ACC112 (cell line): ENCODE data around the gene WDR35.
A peak's percentile ranks its signal among the peaks of the same experiment; 100 is the strongest.

Experiments used
- H2AFZ ChIP-seq: fragments of 200-600 bp; sonication (generic); one replicate; pipeline ENCODE4 v1.6.0; 2017; ENCODE audit warnings: antibody characterized with exemption, low read length; ENCODE audit not compliant: unreplicated experiment
- H3K27ac ChIP-seq: fragments of 200-600 bp; sonication (generic); 2 replicates; pipeline ENCODE4 v1.5.1; 2014; ENCODE audit warnings: low read depth, mild to moderate bottlenecking, antibody characterized with exemption, low read length, moderate library complexity
- H3K27me3 ChIP-seq: fragments of 200-600 bp; sonication (generic); 2 replicates; pipeline ENCODE4 v1.6.1; 2014; ENCODE audit warnings: mild to moderate bottlenecking, antibody characterized with exemption, low read length, moderate library complexity, mixed read lengths; ENCODE audit not compliant: insufficient read depth
- H3K36me3 ChIP-seq: fragments of 200-600 bp; sonication (generic); 2 replicates; pipeline ENCODE4 v1.6.1; 2016; ENCODE audit warnings: mild to moderate bottlenecking, antibody characterized with exemption, low read length, moderate library complexity, mixed read lengths; ENCODE audit not compliant: insufficient read depth
- H3K4me1 ChIP-seq: fragments of 200-600 bp; sonication (generic); one replicate; pipeline ENCODE4 v1.6.1; 2016; ENCODE audit warnings: low read length, mixed read lengths; ENCODE audit not compliant: insufficient read depth, unreplicated experiment, control insufficient read depth
- H3K4me3 ChIP-seq: fragments of 200-600 bp; sonication (generic); 2 replicates; pipeline ENCODE4 v1.5.1; 2014; ENCODE audit warnings: mild to moderate bottlenecking, low read depth, low read length
- H3K79me2 ChIP-seq: fragments of 200-600 bp; sonication (generic); one replicate; pipeline ENCODE4 v1.6.0; 2016; ENCODE audit warnings: low read length; ENCODE audit not compliant: control insufficient read depth, unreplicated experiment, insufficient read depth

The WDR35 gene

DNA sequence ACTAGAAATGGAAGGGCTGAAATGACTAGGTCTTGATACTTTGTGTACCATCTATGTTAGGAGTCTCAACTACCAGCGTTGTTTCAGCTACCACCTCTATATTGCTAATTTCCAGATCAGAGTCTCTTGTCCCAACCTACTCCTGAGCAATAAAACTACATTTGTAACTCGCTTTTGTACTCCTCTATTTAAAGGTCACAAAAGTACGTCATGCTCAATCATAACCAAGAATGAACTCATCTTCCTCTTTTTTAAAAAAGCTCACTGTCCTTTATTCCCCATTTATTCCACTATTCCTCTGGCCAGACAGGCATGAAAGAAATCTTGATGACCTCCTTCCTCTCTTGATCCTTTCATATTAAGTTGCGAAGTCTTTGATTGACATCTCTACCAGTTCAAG lies 33.8 kb upstream of the WDR35 start:
- no peak overlapping the region for H2AFZ ChIP-seq
- H3K79me2 ChIP-seq, result no peaks in the 10 kb centered on the region
- no peak overlapping the region for H3K27ac ChIP-seq
- peaks cover 23% of the 10 kb centered on the region for H3K36me3 ChIP-seq
- H3K4me3 ChIP-seq, result no peak overlapping the region
- H3K27me3 ChIP-seq, result no peaks in the 10 kb centered on the region
- H3K4me1 ChIP-seq, result no peaks in the 10 kb centered on the region

- H3K27ac ChIP-seq, result no peak overlapping the region
- H3K36me3 ChIP-seq, result peaks cover 9% of the 10 kb centered on the region; the same call in 1 of the 2 replicates
- H3K4me3 ChIP-seq, result no peak overlapping the region
- H3K79me2 ChIP-seq, result no peaks in the 10 kb centered on the region
- H3K27me3 ChIP-seq, result no peaks in the 10 kb centered on the region
- H3K4me1 ChIP-seq, result no peaks in the 10 kb centered on the region
- H2AFZ ChIP-seq, result no peak overlapping the region
Observed at GRCh38 chr2:20021405-20022009, 31.6 kb upstream of the WDR35 start.

DNA sequence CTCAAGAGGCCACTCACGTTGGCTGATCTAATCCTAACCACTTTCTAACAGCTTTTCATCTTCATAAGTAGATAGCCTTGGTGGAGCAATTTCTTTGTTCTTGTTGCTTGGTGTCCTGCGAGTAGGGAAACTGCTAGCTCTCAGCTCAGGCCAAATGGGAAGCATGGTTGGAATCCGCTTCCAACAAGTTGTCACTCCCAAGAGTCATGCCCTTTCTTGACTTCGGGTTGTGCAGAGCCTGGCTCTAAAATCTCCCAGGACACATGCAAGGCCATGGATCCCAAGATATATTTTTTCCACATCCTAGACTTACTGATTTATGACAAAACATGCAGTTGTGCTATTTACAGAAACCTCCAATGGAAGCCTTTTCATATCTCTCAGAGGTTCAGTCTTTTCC lies 29.8 kb upstream of the WDR35 start:
- H3K36me3 ChIP-seq, result peaks cover 9% of the 10 kb centered on the region; the same call in 1 of the 2 replicates
- no peak overlapping the region for H3K4me3 ChIP-seq
- no peak overlapping the region for H2AFZ ChIP-seq
- no peaks in the 10 kb centered on the region for H3K27me3 ChIP-seq
- no peaks in the 10 kb centered on the region for H3K79me2 ChIP-seq
- no peak overlapping the region for H3K27ac ChIP-seq
- no peaks in the 10 kb centered on the region for H3K4me1 ChIP-seq

- no peaks in the 10 kb centered on the region for H3K27me3 ChIP-seq
- H3K36me3 ChIP-seq, result 0 out of 2 replicates have a peak, but pooled peaks cover 4% of the 10 kb centered on the region
- H3K4me3 ChIP-seq, result no peak overlapping the region
- H3K27ac ChIP-seq, result no peak overlapping the region
- no peak overlapping the region for H2AFZ ChIP-seq
- H3K79me2 ChIP-seq, result no peaks in the 10 kb centered on the region
- H3K4me1 ChIP-seq, result no peaks in the 10 kb centered on the region
Observed at GRCh38 chr2:20018601-20019152, 28.8 kb upstream of the WDR35 start.

DNA sequence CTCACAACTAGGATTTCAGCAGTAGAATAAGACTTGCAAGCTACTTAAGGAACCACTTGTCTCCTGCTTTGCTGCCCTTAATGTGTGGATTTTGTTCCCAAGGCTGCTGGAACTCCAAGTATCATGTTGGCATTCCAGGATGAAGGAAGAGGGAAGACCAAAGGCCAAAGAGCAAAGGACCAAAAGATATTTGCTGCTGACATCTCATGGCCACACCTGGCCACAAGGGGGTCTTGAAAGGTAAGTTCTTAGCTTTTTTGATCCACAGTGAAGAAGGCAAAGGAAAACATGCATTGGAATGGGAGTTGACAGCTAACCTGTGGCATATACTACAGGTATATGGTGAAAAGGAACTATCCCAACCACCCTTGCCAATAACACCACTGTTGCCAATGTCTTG lies 26.4 kb upstream of the WDR35 start:
- H3K4me3 ChIP-seq, result no peak overlapping the region
- H3K27me3 ChIP-seq, result no peaks in the 10 kb centered on the region
- no peaks in the 10 kb centered on the region for H3K79me2 ChIP-seq
- H3K36me3 ChIP-seq, result no peaks in the 10 kb centered on the region
- no peak overlapping the region for H3K27ac ChIP-seq
- no peak overlapping the region for H2AFZ ChIP-seq
- peaks cover 11% of the 10 kb centered on the region for H3K4me1 ChIP-seq

GRCh38 chr2:20015482-20016083 lies 25.7 kb upstream of the WDR35 start:
- H3K4me3 ChIP-seq, result no peak overlapping the region
- H3K27ac ChIP-seq, result no peak overlapping the region
- no peak overlapping the region for H2AFZ ChIP-seq
- no peaks in the 10 kb centered on the region for H3K27me3 ChIP-seq
- H3K79me2 ChIP-seq, result no peaks in the 10 kb centered on the region
- H3K36me3 ChIP-seq, result no peaks in the 10 kb centered on the region
- peaks cover 11% of the 10 kb centered on the region for H3K4me1 ChIP-seq

DNA sequence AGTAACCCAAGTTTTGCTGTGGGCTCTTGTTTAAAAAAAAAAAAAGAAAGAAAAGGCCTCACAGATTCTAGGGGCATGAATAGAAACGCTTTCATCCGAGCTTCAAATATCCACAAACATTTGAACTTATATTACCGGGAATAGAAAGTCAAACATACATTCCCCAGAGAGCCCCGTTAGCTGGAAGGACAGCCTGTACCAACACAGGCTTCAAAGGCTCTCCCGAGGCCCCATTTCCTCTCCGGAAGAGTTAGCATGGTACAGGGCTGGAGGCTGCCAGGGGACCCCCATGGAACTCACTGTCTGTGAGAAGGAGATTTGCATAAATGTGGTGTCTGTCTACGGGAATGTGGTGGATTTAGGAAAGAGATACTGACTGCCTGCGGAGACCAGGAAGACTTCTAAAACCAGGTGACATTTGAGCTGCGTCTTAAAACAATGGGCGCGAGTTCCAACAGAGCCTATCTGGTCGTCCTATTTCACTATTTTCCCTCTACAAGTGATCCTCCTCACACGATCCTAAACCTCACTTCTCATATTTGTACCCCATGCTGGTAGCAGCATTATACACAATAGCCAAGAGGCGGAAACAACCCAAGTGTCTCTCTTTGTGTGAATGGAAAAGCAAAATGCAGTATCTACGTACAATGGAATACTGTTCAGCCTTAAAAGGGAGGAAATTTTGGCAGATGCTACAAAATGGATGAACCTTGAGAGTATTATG lies 23.4 kb upstream of the WDR35 start:
- Histone ChIP-seq H3K79me2 (no peaks in the 10 kb centered on the region), H3K4me3 (peak overlapping the region; percentile 78), H3K27ac (no peak overlapping the region), H3K4me1 (peaks cover 11% of the 10 kb centered on the region), H3K27me3 (no peaks in the 10 kb centered on the region), H3K36me3 (no peaks in the 10 kb centered on the region), H2AFZ (peak overlapping the region; percentile 99)

GRCh38 chr2:20012282-20013125 lies 22.6 kb upstream of the WDR35 start, which contains the start of gene MATN3:
Gene MATN3 (minus strand): TSS chr2:20012668. CDS start chr2:20012631, 37 bp downstream.
- Histone ChIP-seq H2AFZ (peak within 1 kb of the TSS; percentile 99), H3K27me3 (no peaks in the 10 kb centered on the region), H3K79me2 (no peaks in the 10 kb centered on the region), H3K36me3 (no peaks in the 10 kb centered on the region), H3K4me1 (peaks cover 11% of the 10 kb centered on the region), H3K4me3 (peak within 1 kb of the TSS; percentile 78), H3K27ac (no peak within 1 kb of the TSS)

DNA sequence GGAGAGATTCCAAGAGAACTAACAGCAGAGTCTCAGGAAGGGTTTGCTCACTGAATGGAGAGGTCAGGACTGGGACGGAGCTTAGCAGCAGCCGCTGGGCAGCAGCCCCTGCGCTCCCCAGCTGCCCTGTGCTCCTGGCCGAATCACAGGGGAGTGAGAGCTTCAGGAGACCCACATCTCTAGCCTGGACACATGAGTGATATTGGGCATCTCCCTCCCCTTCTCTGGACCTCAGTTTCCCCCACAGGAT lies 22.1 kb upstream of the WDR35 start:
- Histone ChIP-seq H3K4me1 (peaks cover 11% of the 10 kb centered on the region), H3K27me3 (no peaks in the 10 kb centered on the region), H3K36me3 (no peaks in the 10 kb centered on the region), H2AFZ (peak overlapping the region; percentile 99), H3K27ac (no peak overlapping the region), H3K4me3 (peak overlapping the region; percentile 78), H3K79me2 (no peaks in the 10 kb centered on the region)

GRCh38 chr2:20011276-20012031 lies 21.5 kb upstream of the WDR35 start:
- H2AFZ ChIP-seq, result no peak overlapping the region
- peak overlapping the region; percentile 78 for H3K4me3 ChIP-seq
- H3K4me1 ChIP-seq, result peaks cover 11% of the 10 kb centered on the region
- no peaks in the 10 kb centered on the region for H3K36me3 ChIP-seq
- H3K79me2 ChIP-seq, result no peaks in the 10 kb centered on the region
- H3K27ac ChIP-seq, result no peak overlapping the region
- H3K27me3 ChIP-seq, result no peaks in the 10 kb centered on the region
